D341Med (cell line): Measurements from ENCODE around the gene MIS18A.
"Not testable (repeated sequence)": the region's sequence is repeated elsewhere in the genome, so short reads cannot be mapped to it uniquely, and the experiment has no call there.

Experiments used
- DNase-seq: peaks from one replicate; pipeline ENCODE4 v3.0.0; 2012; ENCODE audit warnings: low spot score

MIS18A gene, protein sequence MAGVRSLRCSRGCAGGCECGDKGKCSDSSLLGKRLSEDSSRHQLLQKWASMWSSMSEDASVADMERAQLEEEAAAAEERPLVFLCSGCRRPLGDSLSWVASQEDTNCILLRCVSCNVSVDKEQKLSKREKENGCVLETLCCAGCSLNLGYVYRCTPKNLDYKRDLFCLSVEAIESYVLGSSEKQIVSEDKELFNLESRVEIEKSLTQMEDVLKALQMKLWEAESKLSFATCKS

DNA sequence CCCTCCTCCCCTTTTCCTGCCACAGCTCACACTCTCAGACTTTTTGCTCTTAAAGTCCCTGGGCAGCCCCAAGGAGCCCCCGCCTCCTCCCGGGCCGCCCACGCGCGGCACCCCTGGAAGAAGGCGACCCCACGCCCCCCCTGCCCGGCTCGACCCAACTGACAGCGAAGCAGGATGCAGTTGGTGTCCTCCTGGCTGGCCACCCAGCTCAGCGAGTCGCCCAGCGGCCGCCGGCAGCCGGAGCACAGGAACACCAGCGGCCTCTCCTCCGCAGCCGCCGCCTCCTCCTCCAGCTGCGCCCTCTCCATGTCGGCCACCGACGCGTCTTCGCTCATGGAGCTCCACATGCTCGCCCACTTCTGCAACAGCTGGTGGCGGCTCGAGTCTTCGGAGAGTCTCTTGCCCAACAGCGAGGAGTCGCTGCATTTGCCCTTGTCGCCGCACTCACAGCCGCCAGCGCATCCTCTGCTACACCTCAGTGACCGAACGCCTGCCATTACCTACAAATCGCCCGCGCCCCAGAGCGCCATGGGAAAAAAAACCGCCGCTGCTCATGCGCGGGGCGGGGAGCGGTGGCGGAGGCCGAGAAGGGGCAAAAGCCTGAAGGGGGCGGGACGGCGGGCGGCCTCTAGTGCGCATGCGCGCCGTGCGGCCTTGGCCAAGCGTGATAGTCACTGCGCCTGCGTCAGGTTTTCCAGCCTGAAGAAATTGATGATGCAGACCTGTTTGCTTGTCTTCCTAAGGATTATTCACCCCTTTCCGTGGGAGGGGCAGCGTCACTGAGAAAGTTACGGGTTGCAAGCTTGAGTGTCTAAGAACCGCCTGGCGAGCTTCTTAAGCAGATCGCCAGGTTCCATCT, at the start of gene MIS18A:
MIS18A (minus strand) TSS at position 532 of the 859 bp plus-strand sequence; CDS start at position 497, 35 bp downstream.
- DNase-seq, result peak; percentile 99

DNA sequence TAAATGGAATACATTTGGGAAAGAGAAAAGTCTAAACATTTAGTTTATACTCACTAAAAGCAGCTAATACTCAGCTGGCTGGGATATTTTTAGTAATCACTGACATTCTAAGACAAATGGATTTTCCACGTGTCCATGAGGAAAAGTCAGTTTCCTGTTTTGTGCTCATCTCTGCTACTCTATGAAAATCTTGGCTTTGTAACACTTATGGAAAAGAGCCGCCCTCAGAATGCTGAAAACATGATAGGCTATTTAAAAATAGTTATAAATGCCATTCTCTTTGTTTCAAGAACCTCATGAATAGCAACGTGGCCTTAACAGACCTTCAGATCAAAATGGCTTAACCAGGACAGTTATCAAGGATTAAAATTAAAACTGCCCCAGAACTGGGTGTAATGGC, 49.7 kb upstream of the MIS18A start:
- no peak for DNase-seq

DNA sequence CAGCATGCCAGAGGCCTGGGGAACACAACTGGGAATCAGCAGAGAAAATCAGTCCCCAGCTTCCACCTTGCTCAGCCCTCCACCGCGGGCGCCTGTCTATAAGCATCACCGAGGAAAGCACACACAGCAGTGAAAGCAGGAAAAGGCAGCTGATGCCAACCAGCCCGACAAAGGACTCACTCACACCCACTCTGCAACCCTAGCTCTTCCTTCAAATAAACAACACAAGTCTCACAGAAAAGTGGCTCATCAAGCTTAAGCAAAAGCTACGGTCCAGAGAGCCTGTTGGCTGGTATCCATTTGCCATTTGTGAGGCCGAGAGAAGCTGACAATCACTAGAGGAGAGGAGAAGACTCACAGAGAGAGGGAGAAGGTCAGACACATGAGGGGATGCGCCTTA, 46.9 kb upstream of the MIS18A start:
- no peak for DNase-seq

DNA sequence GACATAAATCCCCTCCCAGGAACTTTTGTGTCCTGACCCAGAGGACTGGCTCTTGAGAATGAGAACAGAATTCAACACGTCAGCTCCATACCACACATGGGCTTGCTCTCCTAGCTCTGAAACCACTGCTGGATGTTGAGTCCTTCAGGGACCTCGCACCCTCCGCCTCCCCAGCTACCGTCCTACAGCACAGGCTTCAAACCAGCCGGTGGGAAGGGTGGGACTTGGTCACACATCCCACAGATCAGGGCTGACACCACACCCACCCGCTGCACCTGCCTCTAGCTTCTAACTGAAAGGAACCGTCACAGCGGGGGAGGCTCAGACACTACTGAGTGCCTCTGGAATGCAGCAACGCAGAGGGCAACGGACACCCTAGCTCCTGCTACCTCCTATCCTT, 43.8 kb upstream of the MIS18A start:
- DNase-seq, result no peak

DNA sequence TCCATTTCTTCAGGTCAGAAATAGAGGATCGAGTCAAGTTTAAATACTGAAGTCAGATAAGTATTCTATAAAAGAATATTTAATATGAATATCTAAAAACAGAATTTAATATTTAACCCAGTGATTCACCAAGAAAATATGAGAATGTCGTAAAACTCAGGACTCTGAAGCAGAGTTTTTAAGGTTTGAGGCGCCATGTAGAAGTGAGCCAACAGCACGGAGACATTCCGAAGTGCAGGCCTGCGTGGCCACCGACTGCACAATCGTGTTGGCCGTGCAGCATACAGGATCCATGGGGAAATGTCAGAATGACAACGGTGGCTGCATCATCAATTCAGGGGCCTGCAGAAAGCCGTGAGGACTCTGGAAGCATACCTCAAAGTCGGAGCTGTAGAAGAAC, 43.3 kb upstream of the MIS18A start:
- no peak for DNase-seq

DNA sequence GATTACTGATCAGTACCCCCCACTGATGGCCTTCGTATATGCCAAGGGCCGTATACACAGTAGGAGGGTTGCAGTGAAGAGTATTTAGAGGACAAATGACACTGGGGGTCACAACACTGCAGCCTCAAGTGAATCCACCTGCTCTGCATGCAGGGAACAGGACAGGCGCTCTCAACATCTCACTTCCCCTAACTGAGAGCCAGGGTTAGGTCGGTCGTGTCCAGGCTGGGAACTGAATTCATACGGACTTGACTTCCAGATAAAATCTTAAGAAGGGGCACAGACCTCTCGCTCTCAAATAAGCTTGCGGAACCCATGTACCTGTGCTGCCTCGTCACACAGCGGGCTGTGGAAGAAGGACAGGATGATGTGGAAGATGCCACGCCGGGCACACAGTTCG, 42.6 kb upstream of the MIS18A start:
- DNase-seq, result no peak

DNA sequence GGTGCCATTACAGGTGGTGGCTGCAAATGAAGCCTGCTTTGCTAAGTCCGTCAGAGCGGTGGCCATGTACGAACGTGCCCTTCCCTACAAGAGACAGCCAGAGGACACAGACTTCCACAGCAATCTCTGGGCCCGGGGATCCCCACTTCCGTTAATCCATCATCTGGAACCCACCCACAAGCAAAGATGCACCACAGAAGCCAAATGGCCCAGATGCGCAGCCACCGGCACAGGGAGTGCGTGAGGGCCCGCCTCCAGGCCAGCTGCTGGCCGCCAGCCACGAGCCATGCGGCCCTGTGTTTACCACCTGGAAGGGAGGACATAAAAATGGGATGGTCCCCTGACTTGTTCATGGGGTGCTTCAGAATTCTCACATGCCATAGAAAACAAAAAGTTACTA, 41.9 kb upstream of the MIS18A start:
- DNase-seq, result no peak

DNA sequence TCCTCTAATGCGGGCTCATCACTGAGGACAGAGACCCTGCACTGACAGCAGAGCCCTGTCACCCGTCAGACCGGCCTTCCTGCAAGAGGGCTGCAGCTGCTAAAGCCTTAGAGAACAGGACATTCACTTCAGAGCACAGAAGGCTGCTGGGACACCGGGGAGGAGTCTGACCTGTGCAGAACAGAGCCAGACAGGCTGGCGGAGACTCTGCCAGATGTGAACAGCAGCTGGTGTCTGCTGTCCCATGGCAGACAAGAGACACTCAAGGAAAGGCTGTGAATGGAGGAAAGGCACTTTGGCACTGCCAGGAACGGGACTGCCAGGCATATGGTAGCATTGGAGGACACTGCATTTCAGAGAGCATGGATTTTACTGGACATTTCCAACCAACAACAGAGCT, 41.2 kb upstream of the MIS18A start:
- DNase-seq, result no peak

DNA sequence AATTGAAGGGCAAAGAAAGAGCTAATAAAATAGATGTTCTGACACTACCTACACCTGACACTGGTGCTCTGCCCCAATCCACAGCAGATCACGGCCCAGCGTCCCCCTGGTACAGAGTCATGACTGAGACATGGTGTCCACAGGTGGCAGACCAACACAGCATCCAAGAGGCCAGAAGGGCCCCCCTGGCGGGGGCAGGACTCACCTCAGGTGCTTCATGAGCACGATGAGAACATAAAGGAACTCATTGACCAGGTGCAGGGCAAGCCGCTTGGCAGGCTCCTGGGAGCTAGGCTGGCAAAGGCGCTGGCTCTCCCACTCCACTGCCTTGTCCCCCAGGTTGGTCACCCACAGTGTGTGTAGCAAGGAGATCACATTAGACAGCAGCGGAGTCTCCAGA, 40.2 kb upstream of the MIS18A start:
- no peak for DNase-seq

DNA sequence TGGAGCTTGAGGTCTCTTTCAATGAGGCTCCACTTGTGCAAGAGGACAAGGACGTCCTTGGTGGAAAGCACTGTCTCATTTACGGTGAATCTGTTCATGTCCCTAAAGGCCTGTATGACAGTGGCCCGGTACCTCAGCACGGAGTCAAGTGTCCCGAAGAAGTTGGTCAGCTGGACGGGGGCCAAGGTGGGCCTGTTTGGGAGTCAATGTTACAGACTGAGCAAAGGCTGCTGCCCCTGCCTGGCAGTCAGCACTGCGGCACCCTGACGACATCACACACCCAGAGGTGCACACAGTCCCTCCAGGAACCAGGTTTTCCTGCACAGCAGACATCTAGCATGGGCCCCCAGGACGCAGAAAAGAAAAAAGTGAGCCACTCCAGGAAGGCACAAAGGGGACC, 38.9 kb upstream of the MIS18A start:
- no peak for DNase-seq

DNA sequence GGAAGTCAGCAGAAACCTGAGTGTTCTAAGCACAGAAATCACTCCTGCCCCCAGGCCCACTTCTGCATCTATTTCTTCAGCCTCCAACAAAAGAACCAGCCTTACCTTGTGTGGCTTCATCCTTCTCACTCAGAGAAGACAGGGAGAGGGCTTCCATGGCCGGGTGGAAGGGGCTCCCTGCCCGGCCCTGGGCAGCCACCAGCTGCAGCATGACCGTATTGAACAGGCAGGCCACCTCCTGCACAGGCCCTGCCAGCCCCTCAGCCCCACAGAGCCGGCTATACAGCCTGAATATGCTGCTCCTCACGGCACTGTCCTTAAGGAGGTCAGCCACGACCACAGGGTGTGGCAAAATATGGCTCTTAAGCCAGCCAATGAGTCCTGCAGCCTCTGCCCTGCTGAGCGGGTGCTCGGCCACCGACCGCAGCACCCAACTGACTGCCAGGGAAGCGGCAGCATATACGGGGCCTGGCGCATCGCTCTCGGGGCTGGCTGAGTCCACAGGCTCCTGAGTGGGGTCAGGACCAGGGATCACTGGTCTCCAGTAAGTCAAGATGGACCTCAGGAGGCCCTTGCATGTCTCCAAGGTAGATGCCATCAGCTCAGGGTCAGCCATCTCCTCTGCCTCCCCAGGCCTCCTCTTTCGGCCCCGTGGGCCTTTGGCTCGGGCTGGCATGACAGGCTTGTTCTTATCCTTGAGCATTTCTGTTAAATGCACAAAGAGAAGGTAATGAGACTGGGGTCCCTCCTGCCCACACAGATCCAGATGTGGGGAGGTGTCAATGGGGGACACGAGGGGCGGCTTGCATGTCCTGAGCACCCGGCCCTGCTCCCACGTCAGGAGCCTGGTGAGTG, 37.7 kb upstream of the MIS18A start:
- no peak for DNase-seq

DNA sequence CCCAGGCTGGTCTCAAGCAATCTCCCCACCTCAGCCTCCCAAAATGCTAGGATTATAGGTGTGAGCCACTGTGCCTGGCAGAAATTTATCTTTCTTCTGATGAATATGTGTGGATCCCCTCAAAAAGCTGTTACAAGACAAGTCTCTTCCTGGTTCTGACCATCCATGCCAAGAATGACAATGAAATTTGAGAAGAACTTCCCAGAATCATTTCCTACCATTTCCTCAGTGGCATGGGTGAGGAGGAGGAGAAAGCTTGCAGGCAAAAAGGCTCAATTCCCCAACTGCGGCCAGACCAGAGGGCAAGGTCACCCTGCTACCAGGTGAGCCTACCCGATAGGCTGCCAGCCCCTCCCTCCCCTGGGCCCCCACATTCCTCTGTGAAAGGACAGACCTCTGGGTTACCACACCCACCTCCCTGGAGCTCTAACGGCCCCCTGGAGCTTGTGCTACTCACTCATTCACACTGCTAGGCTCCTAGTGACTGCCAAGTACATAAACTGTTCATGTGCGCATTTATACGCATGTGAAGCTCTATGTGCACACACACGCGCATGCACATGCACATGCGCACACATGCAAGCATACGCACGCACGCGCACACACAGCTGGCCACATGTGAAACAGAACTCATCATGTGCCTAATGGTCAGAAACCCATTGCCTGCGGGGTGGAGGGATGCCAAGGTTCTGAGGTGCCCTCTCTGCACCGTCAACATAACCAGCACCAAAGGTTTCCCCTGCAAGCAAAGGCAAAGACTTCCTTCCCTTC, 36.8 kb upstream of the MIS18A start:
- DNase-seq, result no peak

DNA sequence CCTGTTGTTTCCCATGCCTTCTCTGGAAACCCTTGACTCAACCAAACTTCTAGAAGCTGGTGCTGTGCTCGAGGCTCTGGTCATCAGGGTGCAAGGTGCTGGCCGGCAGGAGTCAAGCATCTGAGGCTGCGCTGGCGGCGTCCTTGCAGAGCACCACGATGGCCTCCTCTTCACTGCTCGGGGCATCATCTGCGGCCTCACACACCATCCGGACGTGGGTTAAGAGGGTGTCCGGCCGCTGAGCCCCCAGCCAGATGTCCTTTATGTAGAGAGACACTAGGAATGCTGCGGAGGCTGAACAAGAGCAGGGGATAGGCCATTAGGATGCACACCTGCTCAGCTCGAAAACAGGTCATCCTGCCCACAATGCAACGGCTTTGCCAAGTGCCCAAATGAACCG, 36.0 kb upstream of the MIS18A start:
- no peak for DNase-seq

DNA sequence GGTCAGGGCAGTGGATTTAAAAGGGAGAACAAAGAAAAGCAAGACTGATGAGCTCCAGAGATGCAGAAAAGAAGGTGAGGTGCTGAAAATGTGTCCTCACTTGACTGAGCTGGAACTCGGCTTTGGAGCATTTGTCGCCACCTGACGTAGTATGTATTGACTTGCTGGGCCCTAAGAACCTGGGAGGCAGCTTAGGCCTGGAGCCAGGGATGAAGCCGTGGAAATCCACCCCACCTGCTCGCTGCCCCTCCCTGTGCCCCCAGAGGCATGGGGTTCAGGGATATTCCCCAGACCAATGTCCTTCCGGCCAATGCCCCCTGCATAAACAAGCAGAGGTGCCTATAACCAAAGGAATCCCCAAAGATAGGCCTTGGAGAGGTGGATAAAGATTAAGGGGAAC, 34.1 kb upstream of the MIS18A start:
- no peak for DNase-seq

DNA sequence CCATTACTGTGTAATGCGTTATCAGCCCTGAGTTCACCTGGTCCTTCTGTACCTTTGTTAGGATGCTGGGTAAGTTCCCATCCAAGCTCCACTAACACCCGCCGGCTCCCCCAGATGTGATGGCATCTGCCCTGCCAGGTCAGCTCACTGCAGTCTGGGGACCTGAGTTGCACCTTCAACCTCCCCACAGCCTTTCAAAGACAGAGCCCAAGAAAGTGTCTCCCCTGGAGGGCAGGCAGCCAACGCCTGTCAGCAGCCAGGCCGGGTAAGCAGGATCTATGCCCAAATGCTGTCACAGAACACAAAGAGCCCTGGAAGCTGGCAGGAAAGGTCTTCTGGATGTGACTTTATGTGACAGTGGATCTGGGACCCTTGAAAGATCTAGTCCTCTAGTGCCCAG, 33.5 kb upstream of the MIS18A start:
- no peak for DNase-seq

DNA sequence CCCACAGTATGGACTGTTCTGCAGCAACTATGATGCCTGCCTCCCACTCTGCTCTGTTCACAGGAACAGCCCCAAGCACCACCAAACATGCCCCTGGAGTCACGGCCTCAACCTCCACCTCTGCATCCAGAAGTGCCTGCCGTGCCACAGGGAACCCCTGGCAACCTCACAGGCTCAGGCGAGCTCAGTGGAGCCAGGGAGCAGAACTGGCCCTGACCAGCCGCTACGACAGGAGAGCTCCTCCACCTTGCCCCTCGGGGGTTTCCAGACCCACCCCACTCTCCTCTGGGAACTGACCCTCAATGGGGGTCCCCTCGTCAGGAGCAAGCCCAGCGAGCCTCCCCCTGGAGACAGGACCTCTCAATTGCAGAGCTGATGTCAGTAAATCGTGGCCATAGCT, 32.8 kb upstream of the MIS18A start:
- DNase-seq, result no peak

DNA sequence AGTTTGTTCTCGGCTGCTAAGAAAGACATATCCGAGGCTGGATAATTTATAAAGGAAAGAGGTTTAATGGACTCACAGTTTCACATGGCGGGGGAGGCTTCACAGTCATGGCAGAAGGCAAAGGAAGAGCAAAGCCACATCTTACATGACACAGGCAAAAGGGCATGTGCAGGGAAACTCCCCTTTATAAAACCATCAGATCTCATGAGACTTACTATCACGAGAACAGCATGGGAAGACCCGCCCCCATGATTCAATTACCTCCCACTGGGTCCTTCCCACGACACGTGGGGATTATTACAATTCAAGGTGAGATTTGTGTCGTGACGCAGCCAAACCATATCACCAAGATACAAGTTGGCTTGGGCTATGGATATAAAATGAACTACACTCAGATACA, 32.1 kb upstream of the MIS18A start:
- not testable (repeated sequence) for DNase-seq

DNA sequence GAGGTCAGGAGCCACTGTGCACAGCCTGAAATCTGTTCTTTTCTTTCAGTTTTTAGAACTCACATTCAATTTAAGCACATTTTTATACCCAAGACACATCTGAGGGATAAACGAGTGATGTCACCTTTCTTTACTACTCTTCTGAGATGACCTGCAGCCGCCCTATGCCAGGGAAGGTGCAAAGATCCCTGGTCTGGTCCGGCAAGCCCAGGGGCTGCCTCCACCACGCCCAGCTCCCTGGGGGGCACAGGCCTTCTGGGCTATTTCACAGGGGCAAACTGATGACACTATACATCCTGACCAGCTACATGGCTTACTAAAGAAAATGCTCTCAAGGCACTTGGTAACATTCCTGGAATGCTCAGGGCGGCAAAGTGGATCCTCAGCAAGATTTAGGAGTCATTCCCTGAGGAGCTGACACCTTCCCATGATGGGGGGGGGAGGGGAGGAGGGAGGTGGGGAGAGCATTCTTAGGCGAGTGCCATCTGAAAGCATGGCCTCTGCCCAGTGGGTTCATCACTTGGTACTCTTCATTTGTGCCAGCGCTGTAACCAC, 31.1 kb upstream of the MIS18A start:
- DNase-seq, result no peak

DNA sequence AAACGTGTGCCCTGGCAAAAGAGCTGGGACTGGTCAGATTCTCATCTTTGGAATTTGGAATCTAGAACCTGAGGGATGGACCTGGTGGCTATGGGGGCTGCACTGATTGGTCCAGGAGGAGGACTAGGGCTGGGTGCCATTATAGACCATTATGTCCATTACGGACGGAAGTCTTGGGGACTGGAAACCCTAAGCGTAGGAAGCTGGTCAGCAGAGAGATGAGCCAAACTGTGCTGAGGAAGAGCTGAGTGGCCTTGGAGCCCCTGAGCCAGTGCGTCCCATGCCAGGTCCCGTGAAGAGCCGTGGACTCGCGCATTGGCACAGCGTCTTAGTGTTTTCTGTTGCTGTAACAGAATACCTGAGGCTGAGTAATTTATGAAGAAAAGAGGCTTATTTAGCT, 29.8 kb upstream of the MIS18A start:
- no peak for DNase-seq

DNA sequence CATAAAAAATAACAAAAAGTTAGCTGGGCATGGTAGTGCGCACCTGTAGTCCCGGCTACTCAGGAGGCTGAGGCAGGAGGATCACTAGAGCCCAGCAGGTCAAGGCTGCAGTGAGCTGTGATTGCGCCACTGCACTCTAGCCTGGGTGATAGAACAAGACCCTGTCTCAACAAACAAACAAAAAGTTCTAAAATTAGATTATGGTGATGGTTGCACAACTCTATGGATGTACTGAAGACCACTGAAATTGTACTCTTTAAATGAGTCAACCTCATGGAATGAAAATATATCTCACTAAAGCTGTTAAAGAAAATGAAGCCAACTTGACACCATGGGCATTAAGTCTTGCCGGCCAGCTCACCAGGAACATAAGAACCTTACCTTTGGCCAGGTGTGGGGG, 28.9 kb upstream of the MIS18A start:
- no peak for DNase-seq

DNA sequence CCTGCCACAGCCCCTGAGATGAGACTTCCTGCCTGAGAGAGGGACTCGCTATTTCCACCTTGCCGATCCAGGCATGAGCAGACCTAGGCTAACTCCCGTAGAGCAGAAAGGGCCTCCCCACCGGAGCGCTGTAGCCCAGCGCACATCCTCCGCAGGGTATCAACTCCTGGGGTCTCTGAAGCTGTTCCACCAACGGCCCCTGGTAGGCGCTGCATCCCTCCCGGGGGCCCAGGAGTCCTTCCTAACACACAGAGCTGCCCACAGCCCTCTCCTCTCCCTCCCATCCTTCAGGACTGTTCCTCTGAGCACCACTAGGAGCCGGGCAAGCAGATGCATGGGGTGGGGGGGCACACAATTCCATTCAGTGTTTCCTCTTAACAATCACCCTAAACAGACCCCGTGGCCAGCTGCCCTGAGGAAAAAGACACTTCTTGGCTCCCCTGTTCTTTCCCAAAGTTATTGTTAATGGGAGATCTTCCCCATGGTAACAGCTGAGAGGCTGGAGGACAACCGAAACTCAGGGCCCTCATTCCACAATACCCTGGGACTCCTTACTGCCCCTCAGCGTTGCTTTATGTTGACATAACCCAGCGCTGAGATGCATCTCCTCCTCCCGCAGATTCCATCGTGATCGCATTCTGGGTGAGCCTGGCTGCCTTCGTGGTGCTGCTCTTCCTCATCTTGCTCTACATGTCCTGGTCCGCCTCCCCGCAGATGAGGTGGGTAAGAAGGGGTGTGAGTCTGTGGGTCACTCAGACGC, 27.4 kb upstream of the MIS18A start:
- DNase-seq, result no peak
